GM23338 (cell line): ENCODE data around the gene GNB5. TPM values are rescaled to one million over a fixed set of nuclear protein-coding genes. Genes with fewer than 3 reads are reported as not detected.

Source experiments
- ATAC-seq: fragments of 200-7000 bp; cut with Tn5 transposase; 3 replicates; pipeline ENCODE4 v1.9.1; 2020
- DNase-seq: peaks from one replicate; pipeline ENCODE4 v3.0.0-alpha.2; 2015; ENCODE audit warnings: low spot score
- H2AFZ ChIP-seq: fragments of 200-600 bp; sonication (generic); 2 replicates; pipeline ENCODE4 v1.8.0; 2016; ENCODE audit warnings: antibody characterized with exemption, mild to moderate bottlenecking, moderate library complexity
- H3F3A ChIP-seq: fragments of 200-600 bp; sonication (generic); replicated peaks from 2 replicates; pipeline ENCODE4 v1.8.0; 2017; ENCODE audit warnings: antibody characterized with exemption, mixed run types, low read depth
- H3K27ac ChIP-seq: fragments of 200-600 bp; sonication (generic); 2 replicates; pipeline ENCODE4 v1.6.1; 2016; ENCODE audit warnings: low read depth
- H3K27me3 ChIP-seq: fragments of 200-600 bp; sonication (generic); 2 replicates; pipeline ENCODE4 v1.8.0; 2016; ENCODE audit warnings: mild to moderate bottlenecking, mixed run types, moderate library complexity; ENCODE audit not compliant: insufficient read depth
- H3K36me3 ChIP-seq: fragments of 200-600 bp; sonication (generic); 2 replicates; pipeline ENCODE4 v1.8.0; 2016; ENCODE audit warnings: mild to moderate bottlenecking; ENCODE audit not compliant: insufficient read depth
- H3K4me1 ChIP-seq: fragments of 200-600 bp; sonication (generic); 2 replicates; pipeline ENCODE4 v1.8.0; 2016; ENCODE audit warnings: mild to moderate bottlenecking, moderate library complexity; ENCODE audit not compliant: insufficient read depth
- H3K4me2 ChIP-seq: fragments of 200-600 bp; sonication (generic); 2 replicates; pipeline ENCODE4 v1.7.1; 2017; ENCODE audit warnings: mixed run types
- H3K4me3 ChIP-seq: fragments of 200-600 bp; sonication (generic); 2 replicates; pipeline ENCODE4 v1.6.1; 2016; ENCODE audit warnings: mixed run types
- H3K79me2 ChIP-seq: fragments of 200-600 bp; sonication (generic); replicated peaks from 2 replicates; pipeline ENCODE4 v1.8.0; 2017; ENCODE audit warnings: mild to moderate bottlenecking; ENCODE audit not compliant: insufficient read depth
- H3K9me2 ChIP-seq: fragments of 200-600 bp; sonication (generic); 2 replicates; pipeline ENCODE4 v1.8.0; 2017; ENCODE audit not compliant: insufficient read depth
- H4K20me1 ChIP-seq: fragments of 200-600 bp; sonication (generic); replicated peaks from 2 replicates; pipeline ENCODE4 v1.8.0; 2017; ENCODE audit warnings: mild to moderate bottlenecking; ENCODE audit not compliant: insufficient read depth
- H3K27ac Mint-ChIP-seq: 2 replicates; pipeline ENCODE4 v1.8.0; 2020; ENCODE audit warnings: inconsistent platforms, mild to moderate bottlenecking, moderate library complexity, mixed read lengths
- H3K27me3 Mint-ChIP-seq: 3 replicates; pipeline ENCODE4 v1.8.0; 2022; ENCODE audit warnings: low read depth, mild to moderate bottlenecking, moderate library complexity, mixed read lengths, inconsistent platforms; ENCODE audit not compliant: insufficient read depth, poor library complexity
- H3K36me3 Mint-ChIP-seq: 3 replicates; pipeline ENCODE4 v1.8.0; 2021; ENCODE audit warnings: low read depth, mild to moderate bottlenecking, inconsistent platforms, moderate library complexity, mixed read lengths
- H3K4me1 Mint-ChIP-seq: 3 replicates; pipeline ENCODE4 v1.8.0; 2020; ENCODE audit warnings: mild to moderate bottlenecking, inconsistent platforms, mixed read lengths
- H3K4me3 Mint-ChIP-seq: 3 replicates; pipeline ENCODE4 v1.8.0; 2021; ENCODE audit warnings: moderate library complexity, mild to moderate bottlenecking, inconsistent platforms, mixed read lengths
- H3K9me3 Mint-ChIP-seq: 3 replicates; pipeline ENCODE4 v1.8.0; 2020; ENCODE audit warnings: moderate library complexity, mild to moderate bottlenecking, inconsistent platforms, mixed read lengths
- CREB1 ChIP-seq: fragments of 250-450 bp; sonication (Bioruptor Pico); IDR thresholded peaks from 2 replicates; pipeline ENCODE4 v1.5.0; 2020; ENCODE audit warnings: low read depth, mild to moderate bottlenecking, moderate library complexity
- ETS1 ChIP-seq: IDR thresholded peaks from 2 replicates; pipeline ENCODE4 v1.6.1; 2016; ENCODE audit warnings: antibody characterized with exemption
- EZH2 ChIP-seq: fragments of 200-600 bp; sonication (generic); IDR thresholded peaks from one replicate; pipeline ENCODE4 v1.8.0; 2017; ENCODE audit warnings: antibody characterized with exemption, mild to moderate bottlenecking, low read depth; ENCODE audit not compliant: unreplicated experiment
- EZH2phosphoT487 ChIP-seq: fragments of 200-600 bp; sonication (generic); IDR thresholded peaks from one replicate; pipeline ENCODE4 v1.8.1; 2018; ENCODE audit warnings: antibody characterized with exemption; ENCODE audit not compliant: unreplicated experiment
- JUNB ChIP-seq: IDR thresholded peaks from one replicate; pipeline ENCODE4 v1.6.1; 2016; ENCODE audit warnings: antibody characterized with exemption; ENCODE audit not compliant: unreplicated experiment
- NANOG ChIP-seq: IDR thresholded peaks from 2 replicates; pipeline ENCODE4 v1.6.1; 2016; ENCODE audit warnings: antibody characterized with exemption, borderline replicate concordance
- POLR2AphosphoS5 ChIP-seq: IDR thresholded peaks from 2 replicates; pipeline ENCODE4 v1.6.1; 2016; ENCODE audit warnings: antibody characterized with exemption, low read depth
- REST ChIP-seq: IDR thresholded peaks from one replicate; pipeline ENCODE4 v1.6.1; 2018; ENCODE audit warnings: antibody characterized with exemption; ENCODE audit not compliant: unreplicated experiment
- STAT1 ChIP-seq: IDR thresholded peaks from one replicate; pipeline ENCODE4 v1.6.1; 2016; ENCODE audit warnings: antibody characterized with exemption; ENCODE audit not compliant: unreplicated experiment
- ZNF114 ChIP-seq: fragments of 250-450 bp; sonication (Bioruptor Pico); IDR thresholded peaks from 2 replicates; pipeline ENCODE4 v1.5.0; 2020; ENCODE audit warnings: mild to moderate bottlenecking, moderate library complexity
- ZNF331 ChIP-seq: fragments of 250-450 bp; sonication (Bioruptor Pico); IDR thresholded peaks from 2 replicates; pipeline ENCODE4 v1.5.0; 2020; ENCODE audit warnings: low read depth, mild to moderate bottlenecking, moderate library complexity
- polyA plus RNA-seq: library from polyadenylated mRNA; unstranded; fragments of >200 nt; fragmentation: Nextera tagmentation; extraction: Ambion mirVana; gene quantifications from 2 replicates; pipeline ENCODE4 v1.2.1, GENCODE V29; 2016
- total RNA-seq: library from RNA; depleted of rRNA; stranded (reverse); fragments of >200 nt; shearing (Covaris generic); gene quantifications from 2 replicates; pipeline ENCODE4 v1.2.3, GENCODE V29; 2014
- TF ChIP-seq, protein P1 (sequence below), 2 experiments: fragments of 200-600 bp in 1 of 2; sonication (generic) in 1 of 2; conservative IDR thresholded peaks; 2 replicates each; pipeline versions ENCODE4 v1.5.1 to v1.6.1; 2016 to 2017; ENCODE audit warnings: antibody characterized with exemption in 2 of 2, low read depth in 2 of 2, mild to moderate bottlenecking in 2 of 2, moderate library complexity in 1 of 2
- TF ChIP-seq, protein P2 (sequence below): fragments of 250-450 bp; sonication (Bioruptor Pico); IDR thresholded peaks from 2 replicates; pipeline ENCODE4 v1.5.0; 2020; ENCODE audit warnings: mild to moderate bottlenecking, moderate library complexity

GNB5 gene
- total and polyA plus RNA-seq, 2 experiments from 2014 or later: 23.0 to 40.8 TPM

- H3K27ac ChIP-seq: no peak overlapping the region
- no peak overlapping the region for H3K4me3 Mint-ChIP-seq
- TF ChIP-seq REST (no peak), NANOG (no peak), ZNF114 (CRISPR knock-in tag) (no peak), ZNF331 (CRISPR knock-in tag) (no peak), POLR2AphosphoS5 (no peak), STAT1 (no peak), JUNB (no peak), EZH2phosphoT487 (no peak), EZH2 (no peak), CREB1 (no peak), ETS1 (no peak)
- TF ChIP-seq, protein P1, sequence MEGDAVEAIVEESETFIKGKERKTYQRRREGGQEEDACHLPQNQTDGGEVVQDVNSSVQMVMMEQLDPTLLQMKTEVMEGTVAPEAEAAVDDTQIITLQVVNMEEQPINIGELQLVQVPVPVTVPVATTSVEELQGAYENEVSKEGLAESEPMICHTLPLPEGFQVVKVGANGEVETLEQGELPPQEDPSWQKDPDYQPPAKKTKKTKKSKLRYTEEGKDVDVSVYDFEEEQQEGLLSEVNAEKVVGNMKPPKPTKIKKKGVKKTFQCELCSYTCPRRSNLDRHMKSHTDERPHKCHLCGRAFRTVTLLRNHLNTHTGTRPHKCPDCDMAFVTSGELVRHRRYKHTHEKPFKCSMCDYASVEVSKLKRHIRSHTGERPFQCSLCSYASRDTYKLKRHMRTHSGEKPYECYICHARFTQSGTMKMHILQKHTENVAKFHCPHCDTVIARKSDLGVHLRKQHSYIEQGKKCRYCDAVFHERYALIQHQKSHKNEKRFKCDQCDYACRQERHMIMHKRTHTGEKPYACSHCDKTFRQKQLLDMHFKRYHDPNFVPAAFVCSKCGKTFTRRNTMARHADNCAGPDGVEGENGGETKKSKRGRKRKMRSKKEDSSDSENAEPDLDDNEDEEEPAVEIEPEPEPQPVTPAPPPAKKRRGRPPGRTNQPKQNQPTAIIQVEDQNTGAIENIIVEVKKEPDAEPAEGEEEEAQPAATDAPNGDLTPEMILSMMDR (conservative IDR thresholded peaks at IDR 0.05; ENCODE audit: low read depth in 2 of 2): no peak
- TF ChIP-seq, protein P2, sequence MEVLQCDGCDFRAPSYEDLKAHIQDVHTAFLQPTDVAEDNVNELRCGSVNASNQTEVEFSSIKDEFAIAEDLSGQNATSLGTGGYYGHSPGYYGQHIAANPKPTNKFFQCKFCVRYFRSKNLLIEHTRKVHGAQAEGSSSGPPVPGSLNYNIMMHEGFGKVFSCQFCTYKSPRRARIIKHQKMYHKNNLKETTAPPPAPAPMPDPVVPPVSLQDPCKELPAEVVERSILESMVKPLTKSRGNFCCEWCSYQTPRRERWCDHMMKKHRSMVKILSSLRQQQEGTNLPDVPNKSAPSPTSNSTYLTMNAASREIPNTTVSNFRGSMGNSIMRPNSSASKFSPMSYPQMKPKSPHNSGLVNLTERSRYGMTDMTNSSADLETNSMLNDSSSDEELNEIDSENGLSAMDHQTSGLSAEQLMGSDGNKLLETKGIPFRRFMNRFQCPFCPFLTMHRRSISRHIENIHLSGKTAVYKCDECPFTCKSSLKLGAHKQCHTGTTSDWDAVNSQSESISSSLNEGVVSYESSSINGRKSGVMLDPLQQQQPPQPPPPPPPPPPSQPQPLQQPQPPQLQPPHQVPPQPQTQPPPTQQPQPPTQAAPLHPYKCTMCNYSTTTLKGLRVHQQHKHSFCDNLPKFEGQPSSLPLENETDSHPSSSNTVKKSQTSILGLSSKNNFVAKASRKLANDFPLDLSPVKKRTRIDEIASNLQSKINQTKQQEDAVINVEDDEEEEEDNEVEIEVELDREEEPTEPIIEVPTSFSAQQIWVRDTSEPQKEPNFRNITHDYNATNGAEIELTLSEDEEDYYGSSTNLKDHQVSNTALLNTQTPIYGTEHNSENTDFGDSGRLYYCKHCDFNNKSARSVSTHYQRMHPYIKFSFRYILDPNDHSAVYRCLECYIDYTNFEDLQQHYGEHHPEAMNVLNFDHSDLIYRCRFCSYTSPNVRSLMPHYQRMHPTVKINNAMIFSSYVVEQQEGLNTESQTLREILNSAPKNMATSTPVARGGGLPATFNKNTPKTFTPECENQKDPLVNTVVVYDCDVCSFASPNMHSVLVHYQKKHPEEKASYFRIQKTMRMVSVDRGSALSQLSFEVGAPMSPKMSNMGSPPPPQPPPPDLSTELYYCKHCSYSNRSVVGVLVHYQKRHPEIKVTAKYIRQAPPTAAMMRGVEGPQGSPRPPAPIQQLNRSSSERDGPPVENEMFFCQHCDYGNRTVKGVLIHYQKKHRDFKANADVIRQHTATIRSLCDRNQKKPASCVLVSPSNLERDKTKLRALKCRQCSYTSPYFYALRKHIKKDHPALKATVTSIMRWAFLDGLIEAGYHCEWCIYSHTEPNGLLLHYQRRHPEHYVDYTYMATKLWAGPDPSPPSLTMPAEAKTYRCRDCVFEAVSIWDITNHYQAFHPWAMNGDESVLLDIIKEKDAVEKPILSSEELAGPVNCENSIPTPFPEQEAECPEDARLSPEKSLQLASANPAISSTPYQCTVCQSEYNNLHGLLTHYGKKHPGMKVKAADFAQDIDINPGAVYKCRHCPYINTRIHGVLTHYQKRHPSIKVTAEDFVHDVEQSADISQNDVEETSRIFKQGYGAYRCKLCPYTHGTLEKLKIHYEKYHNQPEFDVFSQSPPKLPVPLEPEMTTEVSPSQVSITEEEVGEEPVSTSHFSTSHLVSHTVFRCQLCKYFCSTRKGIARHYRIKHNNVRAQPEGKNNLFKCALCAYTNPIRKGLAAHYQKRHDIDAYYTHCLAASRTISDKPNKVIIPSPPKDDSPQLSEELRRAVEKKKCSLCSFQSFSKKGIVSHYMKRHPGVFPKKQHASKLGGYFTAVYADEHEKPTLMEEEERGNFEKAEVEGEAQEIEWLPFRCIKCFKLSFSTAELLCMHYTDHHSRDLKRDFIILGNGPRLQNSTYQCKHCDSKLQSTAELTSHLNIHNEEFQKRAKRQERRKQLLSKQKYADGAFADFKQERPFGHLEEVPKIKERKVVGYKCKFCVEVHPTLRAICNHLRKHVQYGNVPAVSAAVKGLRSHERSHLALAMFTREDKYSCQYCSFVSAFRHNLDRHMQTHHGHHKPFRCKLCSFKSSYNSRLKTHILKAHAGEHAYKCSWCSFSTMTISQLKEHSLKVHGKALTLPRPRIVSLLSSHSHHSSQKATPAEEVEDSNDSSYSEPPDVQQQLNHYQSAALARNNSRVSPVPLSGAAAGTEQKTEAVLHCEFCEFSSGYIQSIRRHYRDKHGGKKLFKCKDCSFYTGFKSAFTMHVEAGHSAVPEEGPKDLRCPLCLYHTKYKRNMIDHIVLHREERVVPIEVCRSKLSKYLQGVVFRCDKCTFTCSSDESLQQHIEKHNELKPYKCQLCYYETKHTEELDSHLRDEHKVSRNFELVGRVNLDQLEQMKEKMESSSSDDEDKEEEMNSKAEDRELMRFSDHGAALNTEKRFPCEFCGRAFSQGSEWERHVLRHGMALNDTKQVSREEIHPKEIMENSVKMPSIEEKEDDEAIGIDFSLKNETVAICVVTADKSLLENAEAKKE (CRISPR knock-in tag): no peak
- peaks cover 11% of the 10 kb centered on the region; the same call in 1 of the 2 replicates for H3F3A ChIP-seq
- ATAC-seq (no peak), DNase-seq (no peak)
- H3K4me3 ChIP-seq: no peak overlapping the region
- no peaks in the 10 kb centered on the region for H3K36me3 Mint-ChIP-seq
- H3K27ac Mint-ChIP-seq: no peak overlapping the region
- peaks cover 15% of the 10 kb centered on the region for H3K27me3 Mint-ChIP-seq
- H3K4me2 ChIP-seq: no peak overlapping the region
- peaks cover 21% of the 10 kb centered on the region for H3K27me3 ChIP-seq
- no peaks in the 10 kb centered on the region for H3K36me3 ChIP-seq
- H3K9me2 ChIP-seq: no peaks in the 10 kb centered on the region
- H2AFZ ChIP-seq: no peak overlapping the region
- H3K4me1 ChIP-seq: no peaks in the 10 kb centered on the region; the same call in 1 of the 2 replicates
- H3K9me3 Mint-ChIP-seq: no peaks in the 10 kb centered on the region
- H3K4me1 Mint-ChIP-seq: peaks cover 7% of the 10 kb centered on the region; the same call in 2 of the 3 replicates
- H4K20me1 ChIP-seq: no peaks in the 10 kb centered on the region; the same call in 1 of the 2 replicates
- no peaks in the 10 kb centered on the region for H3K79me2 ChIP-seq
Measured at GRCh38 chr15:52184721-52185120, 6.5 kb downstream of the GNB5 start.
